Anterior cingulate cortex (tissue), 58 donors: ENCODE measurements around the gene VSTM2L.
A peak's percentile ranks its signal among the peaks of the same experiment; 100 is the strongest.

ENCODE experiments used
- DNase-seq, 58 donors: peaks; one replicate each; lab custom pipeline; 2025; lab: John Stamatoyannopoulos, UW

The VSTM2L gene

GRCh38 chr20:37915434-37915787, 12.5 kb downstream of the VSTM2L start:
- no peak for DNase-seq

- peak in 22 of 58 donors; percentile 6 to 73 (median 30) for DNase-seq
Observed at GRCh38 chr20:37915800-37916570, 13.1 kb downstream of the VSTM2L start.

- DNase-seq, result no peak
Observed at GRCh38 chr20:37917461-37917860, 14.5 kb downstream of the VSTM2L start.

- no peak for DNase-seq
Observed at GRCh38 chr20:37918035-37918434, 15.1 kb downstream of the VSTM2L start.

- no peak for DNase-seq
Observed at GRCh38 chr20:37919389-37920040, 16.6 kb downstream of the VSTM2L start.

GRCh38 chr20:37920270-37920669, 17.3 kb downstream of the VSTM2L start:
- DNase-seq, result no peak

GRCh38 chr20:37920679-37921322, 17.9 kb downstream of the VSTM2L start:
- no peak for DNase-seq

GRCh38 chr20:37921341-37921929, 18.5 kb downstream of the VSTM2L start:
- no peak for DNase-seq

- no peak for DNase-seq
Observed at GRCh38 chr20:37922016-37922415, 19.1 kb downstream of the VSTM2L start.

GRCh38 chr20:37925265-37926165, 22.6 kb downstream of the VSTM2L start:
- DNase-seq, result no peak

GRCh38 chr20:37926612-37927011, 23.7 kb downstream of the VSTM2L start:
- DNase-seq, result no peak

- DNase-seq, result no peak
Observed at GRCh38 chr20:37927410-37928095, 24.6 kb downstream of the VSTM2L start.

GRCh38 chr20:37928996-37929682, 26.2 kb downstream of the VSTM2L start:
- no peak for DNase-seq

GRCh38 chr20:37929683-37930014, 26.7 kb downstream of the VSTM2L start:
- DNase-seq, result no peak

GRCh38 chr20:37931153-37931922, 28.4 kb downstream of the VSTM2L start:
- DNase-seq, result no peak

- no peak for DNase-seq
Observed at GRCh38 chr20:37932074-37932473, 29.1 kb downstream of the VSTM2L start.

- no peak for DNase-seq
Observed at GRCh38 chr20:37932919-37933318, 30.0 kb downstream of the VSTM2L start.
